IMR-90 (cell line): ENCODE results near the gene SH3BP5. TPM values are rescaled to one million over a fixed set of nuclear protein-coding genes. Genes with fewer than 3 reads are reported as not detected.
A peak's percentile ranks its signal among the peaks of the same experiment; 100 is the strongest.

Source experiments
- BHLHE40 ChIP-seq: fragments of 150-350 bp; IDR thresholded peaks from 2 replicates; pipeline ENCODE4 v1.6.1; 2016; ENCODE audit warnings: mild to moderate bottlenecking, low read depth, low read length
- CEBPB ChIP-seq: IDR thresholded peaks from 2 replicates; pipeline ENCODE4 v1.6.1; 2012; ENCODE audit warnings: low read depth, low read length, improper control_type of control experiment
- ELK1 ChIP-seq: fragments of 150-350 bp; IDR thresholded peaks from 2 replicates; pipeline ENCODE4 v1.6.1; 2016; ENCODE audit warnings: low read depth, mild to moderate bottlenecking, low read length, moderate library complexity, borderline replicate concordance
- FOS ChIP-seq: fragments of 150-350 bp; IDR thresholded peaks from 2 replicates; pipeline ENCODE4 v1.6.1; 2016; ENCODE audit warnings: low read depth, low read length
- MXI1 ChIP-seq: IDR thresholded peaks from 2 replicates; pipeline ENCODE4 v1.6.1; 2012; ENCODE audit warnings: low read depth, mild to moderate bottlenecking, low read length, moderate library complexity, borderline replicate concordance
- NFE2L2 ChIP-seq: fragments of 150-350 bp; IDR thresholded peaks from 2 replicates; pipeline ENCODE4 v1.6.1; 2016; ENCODE audit warnings: low read depth, mild to moderate bottlenecking, low read length
- polyA plus RNA-seq, 3 experiments: library from polyadenylated mRNA; depleted of rRNA; stranded (reverse); fragments of >200 nt; gene quantifications; 2 replicates each; pipeline ENCODE4 v1.2.3, GENCODE V29; 2012; ENCODE audit warnings: low replicate concordance in 1 of 3
- total RNA-seq: library from RNA; depleted of rRNA; stranded (reverse); fragments of >200 nt; gene quantifications from 2 replicates; pipeline ENCODE4 v1.2.3, GENCODE V29; 2012

SH3BP5 gene
- total and polyA plus RNA-seq, 2 of the 4 experiments (the other 2 are of a cell fraction) = 14.0 to 23.5 TPM

GRCh38 chr3:15377961-15378791, 45.8 kb upstream of the SH3BP5 start (continued):
- no peak for TF ChIP-seq NFE2L2
- TF ChIP-seq FOS = no peak
- TF ChIP-seq BHLHE40 = no peak
- peak; percentile 88; the same call in 1 of the 2 replicates for TF ChIP-seq MXI1
- no peak for TF ChIP-seq ELK1
- peak; percentile 58; the same call in 1 of the 2 replicates for TF ChIP-seq CEBPB
